ENCODE data around the gene OXGR1.

GRCh38 chr13:97043302-97043701 is 49.0 kb upstream of the OXGR1 start:
- TF ChIP-seq, protein P1, sequence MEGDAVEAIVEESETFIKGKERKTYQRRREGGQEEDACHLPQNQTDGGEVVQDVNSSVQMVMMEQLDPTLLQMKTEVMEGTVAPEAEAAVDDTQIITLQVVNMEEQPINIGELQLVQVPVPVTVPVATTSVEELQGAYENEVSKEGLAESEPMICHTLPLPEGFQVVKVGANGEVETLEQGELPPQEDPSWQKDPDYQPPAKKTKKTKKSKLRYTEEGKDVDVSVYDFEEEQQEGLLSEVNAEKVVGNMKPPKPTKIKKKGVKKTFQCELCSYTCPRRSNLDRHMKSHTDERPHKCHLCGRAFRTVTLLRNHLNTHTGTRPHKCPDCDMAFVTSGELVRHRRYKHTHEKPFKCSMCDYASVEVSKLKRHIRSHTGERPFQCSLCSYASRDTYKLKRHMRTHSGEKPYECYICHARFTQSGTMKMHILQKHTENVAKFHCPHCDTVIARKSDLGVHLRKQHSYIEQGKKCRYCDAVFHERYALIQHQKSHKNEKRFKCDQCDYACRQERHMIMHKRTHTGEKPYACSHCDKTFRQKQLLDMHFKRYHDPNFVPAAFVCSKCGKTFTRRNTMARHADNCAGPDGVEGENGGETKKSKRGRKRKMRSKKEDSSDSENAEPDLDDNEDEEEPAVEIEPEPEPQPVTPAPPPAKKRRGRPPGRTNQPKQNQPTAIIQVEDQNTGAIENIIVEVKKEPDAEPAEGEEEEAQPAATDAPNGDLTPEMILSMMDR (IDR thresholded peaks at IDR 0.05) = no peak
- TF ChIP-seq POLR2A (IDR thresholded peaks at IDR 0.05) (no peak), POLR2AphosphoS5 (IDR thresholded peaks at IDR 0.05) (no peak)
